ENCODE measurements around the gene DCAF11. TPM values are rescaled to one million over a fixed set of nuclear protein-coding genes. Genes with fewer than 3 reads are reported as not detected.

DCAF11 gene
- total and polyA plus RNA-seq, 2 of the 13 experiments (the other 11 are each of a cell fraction or from before 2014, with no cell fraction given): 150 to 257 TPM

DNA sequence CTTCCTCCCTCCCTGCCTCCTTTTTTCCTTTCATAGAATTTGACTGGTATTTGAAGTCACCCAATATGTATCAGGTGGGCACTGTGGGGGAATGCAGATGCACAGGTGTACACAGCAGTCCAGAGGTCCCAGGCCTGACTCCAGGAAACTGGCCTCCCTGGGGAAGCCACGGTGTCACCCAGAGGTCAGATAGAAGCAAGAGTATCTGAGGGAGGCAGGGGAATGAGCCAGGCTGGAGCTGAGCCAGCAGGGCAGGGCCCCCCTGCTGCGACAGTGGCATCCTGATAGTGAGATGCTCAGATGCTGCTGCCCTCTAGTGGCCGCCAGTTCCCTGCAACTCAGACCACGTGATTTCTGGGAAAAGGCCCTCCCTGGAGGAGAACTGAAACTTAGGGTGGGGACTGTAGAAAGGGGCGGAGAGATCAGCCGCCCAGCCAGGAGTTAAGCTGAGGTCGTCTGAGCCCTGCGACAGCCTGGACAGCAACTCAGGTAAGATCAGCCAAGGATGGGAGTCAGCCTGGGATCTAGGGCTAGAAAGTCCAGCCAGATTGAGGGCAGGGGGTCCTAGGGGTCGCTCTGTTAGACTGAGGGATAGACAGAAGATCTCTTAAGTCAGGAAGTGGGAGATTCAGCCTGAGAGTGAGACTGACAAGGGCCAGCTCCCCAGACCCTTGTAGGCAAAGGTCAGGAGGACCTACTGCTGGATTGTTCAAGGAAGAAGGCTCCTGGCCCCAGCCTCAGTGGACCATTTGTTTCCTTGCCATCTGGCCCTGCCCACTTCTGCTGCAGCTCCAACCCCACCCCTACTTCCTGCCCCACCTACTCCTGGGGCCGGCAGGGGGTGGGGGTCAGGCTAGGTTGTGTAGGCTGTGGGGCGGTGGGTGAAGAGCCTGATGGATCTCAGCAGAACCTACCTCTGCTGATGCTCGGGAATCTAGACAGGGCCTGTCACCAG is 46.5 kb downstream of the DCAF11 start, which contains the start of gene IRF9 (continued):
- no peak for TF ChIP-seq ZNF841 (CRISPR knock-in tag; IDR thresholded peaks at IDR 0.05; ENCODE audit: borderline replicate concordance)
- peak; percentile 58; the same call in 1 of the 2 replicates for TF ChIP-seq JUND (CRISPR knock-in tag; IDR thresholded peaks at IDR 0.05)
- TF ChIP-seq ZNF331 (CRISPR knock-in tag; IDR thresholded peaks at IDR 0.05): peak; percentile 99
- no peak; the same call in 1 of the 2 replicates for TF ChIP-seq NCOA5 (CRISPR knock-in tag; IDR thresholded peaks at IDR 0.05)
- peak; percentile 99 for TF ChIP-seq GATAD2A (CRISPR knock-in tag; IDR thresholded peaks at IDR 0.05)
- no peak for TF ChIP-seq ZNF30 (CRISPR knock-in tag; IDR thresholded peaks at IDR 0.05)
- TF ChIP-seq, protein P1, sequence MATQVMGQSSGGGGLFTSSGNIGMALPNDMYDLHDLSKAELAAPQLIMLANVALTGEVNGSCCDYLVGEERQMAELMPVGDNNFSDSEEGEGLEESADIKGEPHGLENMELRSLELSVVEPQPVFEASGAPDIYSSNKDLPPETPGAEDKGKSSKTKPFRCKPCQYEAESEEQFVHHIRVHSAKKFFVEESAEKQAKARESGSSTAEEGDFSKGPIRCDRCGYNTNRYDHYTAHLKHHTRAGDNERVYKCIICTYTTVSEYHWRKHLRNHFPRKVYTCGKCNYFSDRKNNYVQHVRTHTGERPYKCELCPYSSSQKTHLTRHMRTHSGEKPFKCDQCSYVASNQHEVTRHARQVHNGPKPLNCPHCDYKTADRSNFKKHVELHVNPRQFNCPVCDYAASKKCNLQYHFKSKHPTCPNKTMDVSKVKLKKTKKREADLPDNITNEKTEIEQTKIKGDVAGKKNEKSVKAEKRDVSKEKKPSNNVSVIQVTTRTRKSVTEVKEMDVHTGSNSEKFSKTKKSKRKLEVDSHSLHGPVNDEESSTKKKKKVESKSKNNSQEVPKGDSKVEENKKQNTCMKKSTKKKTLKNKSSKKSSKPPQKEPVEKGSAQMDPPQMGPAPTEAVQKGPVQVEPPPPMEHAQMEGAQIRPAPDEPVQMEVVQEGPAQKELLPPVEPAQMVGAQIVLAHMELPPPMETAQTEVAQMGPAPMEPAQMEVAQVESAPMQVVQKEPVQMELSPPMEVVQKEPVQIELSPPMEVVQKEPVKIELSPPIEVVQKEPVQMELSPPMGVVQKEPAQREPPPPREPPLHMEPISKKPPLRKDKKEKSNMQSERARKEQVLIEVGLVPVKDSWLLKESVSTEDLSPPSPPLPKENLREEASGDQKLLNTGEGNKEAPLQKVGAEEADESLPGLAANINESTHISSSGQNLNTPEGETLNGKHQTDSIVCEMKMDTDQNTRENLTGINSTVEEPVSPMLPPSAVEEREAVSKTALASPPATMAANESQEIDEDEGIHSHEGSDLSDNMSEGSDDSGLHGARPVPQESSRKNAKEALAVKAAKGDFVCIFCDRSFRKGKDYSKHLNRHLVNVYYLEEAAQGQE (IDR thresholded peaks at IDR 0.05; ENCODE audit: borderline replicate concordance in 1 of 2, low read depth in 1 of 2, low read length in 2 of 2): peak in 1 of 2 experiments; percentile 76; a peak in 2 of 4 replicates
- TF ChIP-seq ZBTB38 (CRISPR knock-in tag; IDR thresholded peaks at IDR 0.05): peak; percentile 94
- TF ChIP-seq, protein P2, sequence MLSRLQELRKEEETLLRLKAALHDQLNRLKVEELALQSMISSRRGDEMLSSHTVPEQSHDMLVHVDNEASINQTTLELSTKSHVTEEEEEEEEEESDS (CRISPR knock-in tag; IDR thresholded peaks at IDR 0.05; ENCODE audit: borderline replicate concordance): peak; percentile 54; the same call in 1 of the 2 replicates
- no peak for TF ChIP-seq ZNF558 (CRISPR knock-in tag; IDR thresholded peaks at IDR 0.05; ENCODE audit: borderline replicate concordance)
- peak; percentile 89; the same call in 1 of the 2 replicates for TF ChIP-seq MAF1 (CRISPR knock-in tag; IDR thresholded peaks at IDR 0.05; ENCODE audit: borderline replicate concordance)
- no peak; the same call in 1 of the 2 replicates for TF ChIP-seq MTF2 (CRISPR knock-in tag; IDR thresholded peaks at IDR 0.05; ENCODE audit: borderline replicate concordance)
- TF ChIP-seq ATF3 (CRISPR knock-in tag; IDR thresholded peaks at IDR 0.05): peak; percentile 64; the same call in 1 of the 2 replicates
- no peak for TF ChIP-seq HOXA9 (CRISPR knock-in tag; IDR thresholded peaks at IDR 0.05; ENCODE audit: borderline replicate concordance)
- TF ChIP-seq ZNF776 (CRISPR knock-in tag; IDR thresholded peaks at IDR 0.05): peak; percentile 69
- TF ChIP-seq ATF1 (CRISPR knock-in tag; IDR thresholded peaks at IDR 0.05): no peak
- TF ChIP-seq JARID2 (CRISPR knock-in tag; IDR thresholded peaks at IDR 0.05; ENCODE audit: insufficient replicate concordance): peak; percentile 94
- peak; percentile 84 for TF ChIP-seq PHF20 (CRISPR knock-in tag; IDR thresholded peaks at IDR 0.05)
- TF ChIP-seq NR0B2 (CRISPR knock-in tag; IDR thresholded peaks at IDR 0.05): peak; percentile 86
- TF ChIP-seq ZNF274 (CRISPR knock-in tag; IDR thresholded peaks at IDR 0.05): peak; percentile 96
- peak; percentile 97 for TF ChIP-seq ZFP36L2 (CRISPR knock-in tag; IDR thresholded peaks at IDR 0.05)
- no peak for TF ChIP-seq ZNF660 (CRISPR knock-in tag; IDR thresholded peaks at IDR 0.05; ENCODE audit: borderline replicate concordance, low read depth)
